GM19193 (cell line): ENCODE results near the gene KIAA1614.

ENCODE experiments used
- POLR2A ChIP-seq: IDR thresholded peaks from 4 replicates; pipeline ENCODE4 v1.6.1; 2011; ENCODE audit not compliant: insufficient read depth, insufficient read length; ENCODE audit errors: extremely low read depth

The KIAA1614 gene

DNA sequence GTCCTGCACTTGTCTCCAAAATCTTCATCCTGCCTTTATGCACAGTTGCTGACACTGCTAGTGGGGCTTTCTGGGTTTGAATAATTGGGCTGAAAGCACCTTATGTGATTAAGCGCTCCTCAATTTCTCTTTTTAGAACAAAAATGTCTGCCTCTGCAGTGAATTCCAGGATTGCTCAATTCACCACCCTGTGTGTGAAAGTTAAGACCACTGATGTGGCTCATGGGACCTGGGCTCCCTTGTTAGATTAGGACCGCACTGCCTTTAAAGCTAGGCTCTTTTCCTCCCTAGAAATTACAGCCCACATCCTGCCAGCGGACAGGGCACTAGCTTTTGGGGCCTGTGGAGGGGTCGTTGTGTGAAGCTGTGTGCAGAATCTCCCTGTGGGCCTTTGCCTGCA is 18.8 kb downstream of the KIAA1614 start:
- TF ChIP-seq POLR2A = no peak

DNA sequence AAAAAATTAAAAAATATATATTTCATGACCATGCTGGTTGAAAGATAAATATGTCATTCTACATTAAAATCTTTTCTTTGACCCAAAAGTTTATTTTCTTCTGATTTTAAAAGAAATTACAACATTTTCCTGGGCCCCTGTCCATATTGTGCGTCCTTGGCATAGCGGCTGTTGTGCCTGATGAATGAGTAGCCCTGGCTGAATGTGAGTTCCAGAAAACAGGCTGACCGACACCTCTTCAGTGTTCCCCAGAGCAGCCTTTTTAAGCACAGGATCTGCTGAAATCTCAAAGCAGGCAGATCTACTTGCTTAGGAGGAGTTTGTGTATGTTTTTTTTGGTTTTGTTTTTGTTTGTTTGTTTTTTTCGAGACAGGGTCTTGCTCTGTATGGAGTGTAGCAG is 19.7 kb downstream of the KIAA1614 start:
- TF ChIP-seq POLR2A = no peak

DNA sequence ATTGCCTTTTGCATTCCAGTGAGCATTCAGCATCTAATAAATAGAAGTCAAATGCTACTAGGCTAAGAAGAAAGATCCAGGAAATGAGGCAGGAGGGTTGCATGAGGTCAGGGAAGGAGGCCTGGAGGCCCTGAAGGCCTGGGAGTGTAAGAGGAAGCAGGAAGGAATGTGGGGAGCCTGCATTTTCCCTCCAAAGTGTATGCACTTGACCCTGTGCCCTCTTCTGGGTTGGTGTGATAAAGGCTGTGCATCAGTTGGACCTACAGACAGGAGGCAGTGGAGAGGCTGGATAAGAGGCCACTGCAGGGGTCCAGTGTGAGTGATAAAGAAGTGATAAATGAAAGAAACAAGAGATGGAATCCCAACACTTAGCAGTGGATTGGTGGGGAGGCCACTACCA is 20.4 kb downstream of the KIAA1614 start:
- TF ChIP-seq POLR2A = no peak

DNA sequence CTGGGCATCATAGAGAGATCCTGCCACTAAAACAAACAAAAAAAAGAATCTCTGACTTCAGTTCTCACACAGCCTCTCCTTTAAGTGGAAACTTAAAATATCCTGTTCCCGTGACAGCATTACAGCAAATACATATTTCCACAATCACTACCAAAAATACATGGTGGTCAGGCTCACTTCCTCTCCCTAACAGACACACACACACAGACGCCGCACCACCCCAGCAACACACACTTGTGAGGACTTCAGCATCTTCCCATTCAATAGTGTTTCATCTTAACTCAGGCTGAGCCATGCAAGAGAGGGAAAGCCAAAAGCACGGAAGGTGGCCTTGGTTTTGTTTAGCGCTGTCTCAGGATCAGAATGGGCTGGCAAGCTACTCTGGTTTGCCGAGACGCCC is 21.9 kb downstream of the KIAA1614 start:
- no peak for TF ChIP-seq POLR2A

DNA sequence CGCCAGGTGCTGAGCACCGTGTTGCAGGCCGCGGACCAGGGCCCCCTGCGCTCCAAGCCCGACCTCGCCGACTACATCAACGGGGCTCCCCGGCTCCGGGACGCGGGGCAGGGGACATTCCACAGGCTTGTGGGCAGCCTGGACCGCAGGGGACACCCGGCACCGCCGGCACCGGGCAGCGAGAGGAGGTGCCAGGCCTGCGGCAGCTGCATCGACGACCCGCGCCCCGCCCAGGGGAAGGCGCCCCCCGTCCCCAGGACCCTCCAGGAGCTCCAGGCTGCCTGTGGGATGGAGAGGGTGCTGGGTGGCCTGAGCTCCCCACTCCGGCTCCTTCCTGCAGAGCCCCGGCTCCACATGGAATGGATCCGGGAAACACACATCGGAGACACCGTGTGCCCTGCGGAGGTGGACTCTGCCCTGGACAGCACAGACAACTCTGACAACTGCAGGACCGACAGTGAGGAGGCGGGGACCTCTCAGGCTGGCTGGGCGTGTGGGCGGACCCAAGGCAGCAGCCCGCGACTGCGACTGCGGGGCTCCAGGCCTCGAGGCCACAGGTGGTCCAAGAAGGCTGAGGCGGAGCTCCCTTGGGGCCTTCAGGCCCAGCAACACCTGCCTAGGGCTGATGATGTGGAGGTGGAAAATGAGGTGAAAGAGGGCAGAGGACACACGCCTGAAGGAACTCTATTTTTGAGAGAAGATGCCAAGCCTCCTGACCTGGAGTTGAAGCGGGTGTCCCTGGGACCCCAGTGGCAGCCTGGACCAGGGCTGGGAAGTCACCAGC is 22.8 kb downstream of the KIAA1614 start:
- TF ChIP-seq POLR2A = no peak

DNA sequence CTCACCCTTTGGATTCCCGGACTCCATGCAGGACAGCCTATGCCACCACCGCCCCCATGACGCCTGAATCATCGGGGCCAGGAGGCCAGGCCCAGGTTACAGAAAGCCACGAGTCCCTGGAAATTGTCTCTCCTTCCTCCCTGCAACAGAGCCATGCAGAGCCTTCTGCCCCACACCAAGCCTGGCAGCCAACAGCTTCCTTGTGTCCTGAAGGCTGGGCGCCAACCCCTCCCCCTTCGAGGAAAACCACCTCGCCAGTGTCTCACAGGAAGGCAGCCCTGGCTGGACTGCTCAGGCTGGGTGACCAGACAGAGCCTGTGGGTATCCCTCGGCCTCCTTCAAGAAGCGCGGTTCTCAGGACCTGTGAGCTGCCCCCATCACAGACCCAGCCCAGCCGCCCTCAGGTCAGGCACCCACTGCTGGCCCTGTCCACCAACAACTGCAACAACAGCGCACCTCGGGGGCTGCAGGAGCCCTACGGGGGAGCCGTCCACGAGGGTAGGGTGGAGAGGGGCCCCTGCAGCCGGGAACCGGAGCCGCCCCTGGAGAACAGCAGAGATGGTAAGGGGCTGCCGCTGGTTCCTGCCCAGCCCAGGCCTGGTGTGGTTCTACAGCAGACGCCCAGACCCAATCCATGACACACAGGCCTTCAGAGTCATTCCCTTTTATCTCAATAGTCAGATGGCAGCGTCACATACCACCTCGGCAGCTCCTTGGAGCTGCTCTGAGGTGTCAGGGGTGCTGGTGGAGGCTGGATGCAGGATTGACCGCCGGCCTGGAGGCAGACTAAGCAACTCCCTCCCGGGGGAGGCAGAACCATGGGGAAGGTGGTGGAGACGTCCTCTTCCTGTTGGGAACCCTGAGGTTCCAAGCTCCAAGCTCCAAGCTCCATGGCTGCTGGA is 23.7 kb downstream of the KIAA1614 start:
- TF ChIP-seq POLR2A = no peak

DNA sequence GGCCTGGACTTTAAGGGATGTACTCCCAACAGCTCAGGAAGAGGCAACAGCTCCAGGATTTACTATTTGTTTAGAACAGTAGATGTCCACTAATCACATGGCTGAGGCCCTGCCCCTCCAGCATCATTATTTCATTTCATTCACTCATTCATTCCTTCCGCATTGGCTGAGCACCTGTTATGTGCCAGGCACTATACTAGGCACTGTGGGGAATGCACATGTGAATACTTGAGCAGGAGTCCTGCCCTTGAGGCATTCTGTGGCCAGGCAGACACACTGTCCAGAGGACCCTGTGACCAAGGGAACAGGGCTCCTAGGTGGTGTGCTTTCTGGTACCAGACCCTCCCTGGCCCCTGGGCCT is 24.3 kb downstream of the KIAA1614 start:
- TF ChIP-seq POLR2A = no peak

DNA sequence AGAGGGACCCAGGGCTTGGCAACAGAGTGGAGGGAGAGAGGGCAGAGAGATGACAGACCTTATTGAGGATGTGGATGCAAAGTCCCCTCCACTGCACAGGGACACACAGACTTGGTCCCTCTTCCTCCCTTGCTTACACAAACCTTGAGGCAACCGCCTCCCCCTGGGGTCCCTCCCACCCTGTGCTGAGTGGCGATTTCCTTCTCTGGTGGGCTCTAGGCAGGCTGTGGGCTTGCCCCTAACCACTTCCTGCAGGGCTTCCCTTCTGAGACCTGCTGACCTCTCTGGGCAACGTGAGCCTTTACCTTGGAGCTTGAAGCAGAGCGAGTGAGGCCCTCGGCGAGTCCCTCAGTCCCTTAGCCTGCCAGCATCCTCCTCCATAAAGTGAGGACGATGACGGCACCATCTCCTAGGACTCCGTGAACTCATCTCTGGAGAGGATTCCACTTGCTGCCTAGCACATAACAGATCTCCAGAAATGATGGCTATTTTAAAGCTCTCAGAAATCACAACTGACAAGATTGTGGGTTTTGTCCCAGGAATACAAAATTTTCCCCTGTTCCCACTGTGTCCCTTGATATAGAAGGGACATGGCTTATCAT is 25.0 kb downstream of the KIAA1614 start:
- no peak for TF ChIP-seq POLR2A

DNA sequence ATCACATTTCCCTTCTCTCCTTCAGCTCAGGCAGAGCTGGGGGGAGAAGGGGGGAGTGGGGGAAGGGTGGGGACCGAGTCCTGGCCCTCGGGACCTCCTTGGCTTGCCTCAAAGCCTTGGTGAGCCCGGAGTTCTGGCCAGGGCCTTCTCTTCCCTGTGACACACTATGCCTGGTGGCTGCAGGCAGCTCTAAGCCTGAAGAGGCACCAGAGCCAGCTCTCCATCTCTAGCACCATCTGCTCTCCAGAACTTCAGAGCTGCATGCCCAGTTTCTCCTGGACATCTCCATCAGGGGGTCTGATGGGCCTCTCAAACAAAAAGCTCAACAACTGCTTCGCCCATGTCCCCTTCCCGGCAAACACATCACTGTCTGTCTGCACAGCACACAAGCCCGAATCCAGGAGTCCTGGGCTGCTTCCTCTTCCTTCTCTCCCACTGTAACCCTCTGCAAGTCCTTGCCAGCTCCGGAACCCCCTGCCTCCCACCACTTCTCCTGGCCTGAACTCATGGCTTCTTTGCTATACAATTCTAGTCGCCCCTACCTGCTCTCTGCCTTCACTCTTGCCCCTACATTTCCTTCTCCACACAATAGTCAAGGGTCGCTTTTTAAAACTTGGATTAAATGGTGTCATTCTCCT is 26.5 kb downstream of the KIAA1614 start:
- no peak for TF ChIP-seq POLR2A

DNA sequence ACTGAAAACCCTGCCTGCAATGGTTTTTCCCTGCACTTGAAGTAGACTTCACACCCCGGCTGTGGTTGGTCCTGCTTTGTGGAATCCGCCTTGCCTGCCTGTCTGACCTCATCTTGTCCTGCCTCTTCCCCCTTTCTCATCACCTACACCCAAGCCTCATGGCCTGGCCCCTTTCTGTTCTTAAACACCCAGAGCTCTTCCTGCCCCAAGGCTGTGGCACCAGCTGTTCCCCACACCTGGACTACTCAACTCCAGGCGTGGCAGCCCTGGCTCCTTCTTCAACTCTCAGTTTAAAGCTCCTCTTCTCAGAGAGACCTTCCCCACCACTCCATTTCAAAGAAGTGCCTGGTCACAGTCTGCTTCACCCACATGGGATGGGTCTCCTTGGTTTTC is 27.0 kb downstream of the KIAA1614 start:
- no peak for TF ChIP-seq POLR2A

DNA sequence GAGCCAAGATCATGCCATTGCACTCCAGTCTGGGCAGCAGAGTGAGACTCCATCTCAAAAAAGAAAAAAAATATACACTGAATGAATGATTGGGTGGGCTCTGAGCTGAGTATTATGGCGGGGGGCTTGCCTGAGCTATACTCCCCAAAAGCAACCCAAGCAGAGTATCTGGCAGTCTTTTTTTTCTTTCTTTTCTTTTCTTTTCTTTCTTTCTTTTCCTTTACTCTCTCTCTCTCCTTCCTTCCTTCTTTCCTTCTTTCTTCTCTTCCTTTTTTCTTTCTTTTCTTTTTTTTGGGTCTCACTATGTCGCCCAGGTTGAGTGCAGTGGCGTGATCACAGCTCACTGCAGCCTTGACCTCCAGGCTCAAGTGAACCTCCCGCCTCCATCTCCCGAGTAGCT is 27.7 kb downstream of the KIAA1614 start:
- TF ChIP-seq POLR2A = no peak

DNA sequence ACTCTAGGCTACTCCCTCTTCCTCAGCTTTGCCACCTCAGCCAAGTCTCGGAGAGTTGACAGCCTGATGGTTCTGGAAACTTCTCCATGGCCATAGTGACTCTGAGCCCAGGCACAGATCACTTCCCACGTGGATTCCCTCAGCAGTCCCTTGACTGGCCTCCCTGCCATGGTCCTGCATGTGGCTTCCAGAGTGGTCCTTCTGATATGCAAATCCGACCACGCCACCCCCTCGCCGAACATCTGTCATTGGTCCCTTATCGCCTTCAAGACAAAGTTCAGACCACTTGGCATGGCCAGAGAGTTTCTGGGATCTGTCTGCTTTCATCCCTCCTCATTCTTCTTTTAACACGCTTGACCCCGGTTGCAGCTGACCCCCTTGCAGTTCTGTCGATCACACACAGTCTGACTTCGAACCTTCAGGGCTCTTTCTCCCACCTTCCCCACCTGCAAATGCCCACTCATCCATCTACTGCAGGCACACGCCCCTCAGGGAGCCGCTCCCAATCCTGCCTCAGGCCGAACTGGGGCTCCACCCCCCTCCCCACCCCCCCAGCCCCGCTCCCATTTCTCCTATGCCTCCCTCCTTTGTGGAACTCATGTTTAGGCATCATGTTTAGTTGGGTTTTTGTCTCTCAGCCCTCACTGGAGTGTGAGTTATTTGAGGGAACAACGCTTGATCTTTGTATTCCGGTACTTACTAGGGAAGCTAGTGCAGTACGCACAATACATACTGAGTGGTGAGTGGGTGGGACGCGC is 29.0 kb downstream of the KIAA1614 start:
- no peak for TF ChIP-seq POLR2A

DNA sequence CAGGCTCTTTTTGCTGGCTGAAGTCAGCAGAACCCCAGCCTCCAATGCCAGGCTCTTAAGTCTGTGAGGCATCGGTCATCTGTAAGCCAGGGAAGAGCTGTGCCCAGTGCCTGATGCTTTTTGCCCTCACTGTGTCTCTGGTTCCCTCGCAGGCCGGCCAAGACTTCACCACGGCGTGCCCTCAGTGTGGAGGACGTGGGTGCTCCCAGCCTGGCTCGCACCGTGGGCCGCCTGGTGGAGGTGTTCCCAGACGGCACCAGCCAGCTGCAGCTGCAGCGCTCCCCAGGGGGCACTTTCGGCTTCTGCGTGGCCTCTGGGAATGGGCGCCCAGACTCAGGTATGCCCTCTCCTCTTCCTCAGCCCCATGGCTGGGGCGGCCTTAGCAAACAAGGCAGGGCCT is 32.5 kb downstream of the KIAA1614 start:
- TF ChIP-seq POLR2A = no peak

DNA sequence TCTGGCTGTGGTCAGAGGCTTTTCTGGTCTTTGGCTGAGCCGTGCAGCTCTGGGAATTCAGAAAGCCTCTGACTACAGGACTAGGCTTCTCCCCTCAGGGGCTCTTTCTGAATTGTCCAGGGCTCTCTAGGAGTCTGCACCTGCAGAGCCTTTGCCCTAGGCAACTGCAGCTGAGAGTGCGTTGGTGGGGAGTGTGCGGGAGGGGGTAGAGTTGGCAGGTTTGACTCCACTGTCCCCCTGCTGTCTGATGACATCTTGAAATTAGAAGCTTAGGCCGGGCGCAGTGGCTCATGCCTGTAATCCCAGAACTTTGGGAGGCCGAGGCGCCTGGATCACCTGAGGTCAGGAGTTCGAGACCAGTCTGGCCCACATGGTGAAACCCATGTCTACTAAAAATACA is 32.9 kb downstream of the KIAA1614 start:
- no peak for TF ChIP-seq POLR2A

DNA sequence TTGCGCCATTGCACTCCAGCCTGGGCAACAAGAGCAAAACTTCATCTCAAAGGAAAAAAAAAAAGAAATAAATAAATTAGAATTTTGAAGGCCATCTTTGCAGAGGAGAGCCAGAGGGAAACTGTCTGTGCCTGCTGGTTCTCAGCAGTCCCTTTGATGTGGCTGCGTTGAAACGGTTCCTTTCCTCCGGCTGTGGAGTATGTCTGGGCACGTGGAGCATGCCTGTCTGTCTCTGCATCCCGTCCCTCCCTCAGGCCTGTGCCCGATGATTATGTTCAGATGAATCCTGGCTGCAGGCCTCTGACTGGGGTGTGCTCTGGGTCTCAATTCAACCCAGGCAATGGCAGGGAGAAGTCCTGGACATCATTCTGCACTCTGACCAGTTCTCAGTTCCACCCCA is 33.4 kb downstream of the KIAA1614 start:
- no peak for TF ChIP-seq POLR2A
